ENCODE measurements around the gene OSTC.
A peak's percentile ranks its signal among the peaks of the same experiment; 100 is the strongest.

Gene OSTC

GRCh38 chr4:108681321-108681809 lies 31.0 kb downstream of the OSTC start:
- DNase-seq (ENCODE audit: low read depth, low spot score): no peak
- no peak overlapping the region for H3K4me3 ChIP-seq (ENCODE audit: low read depth, low read length)
- in situ Hi-C loops (cut with HindIII; ENCODE audit: low sequenced_read_pairs): no loop called here
- no peak for TF ChIP-seq CTCF (IDR thresholded peaks at IDR 0.05; ENCODE audit: low read depth, low read length)

GRCh38 chr4:108683479-108683878 lies 33.1 kb downstream of the OSTC start:
- H3K4me3 ChIP-seq (ENCODE audit: low read depth, low read length): no peak overlapping the region
- in situ Hi-C loops (cut with HindIII; ENCODE audit: low sequenced_read_pairs): no loop called here
- TF ChIP-seq CTCF (IDR thresholded peaks at IDR 0.05; ENCODE audit: low read depth, low read length): peak; percentile 40
- peak; percentile 52 for DNase-seq (ENCODE audit: low read depth, low spot score)

DNA sequence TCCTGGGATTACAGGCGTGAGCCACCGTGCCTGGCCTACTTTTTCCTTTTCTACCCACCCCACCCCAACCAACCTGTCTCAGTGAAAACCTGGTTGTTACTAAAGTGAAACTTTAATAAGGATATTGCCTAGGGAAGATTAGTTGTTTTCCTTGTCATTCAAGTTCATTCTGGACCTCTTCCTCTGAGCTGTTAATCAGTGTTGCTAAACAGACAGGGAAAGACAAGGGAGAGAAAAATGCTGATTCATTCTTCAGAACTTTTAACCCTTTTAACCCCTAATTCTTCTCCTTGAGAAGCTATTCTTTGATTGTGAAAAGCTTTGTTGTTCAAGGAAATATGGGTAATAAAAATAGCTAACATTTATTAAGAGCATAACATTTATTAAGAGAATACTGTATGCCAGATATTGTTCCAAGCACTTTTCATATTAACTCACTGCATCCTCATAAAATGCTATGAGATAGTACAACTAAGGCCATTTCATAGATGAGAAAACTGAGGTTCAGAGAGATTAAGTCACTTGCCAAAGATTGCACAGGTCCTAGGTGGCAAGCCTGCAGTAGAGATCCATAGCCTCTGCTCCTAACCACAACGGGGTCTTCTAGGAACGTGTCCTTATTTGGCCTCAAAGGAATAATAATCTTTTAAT lies 34.8 kb downstream of the OSTC start:
- in situ Hi-C loops (cut with HindIII; ENCODE audit: low sequenced_read_pairs): no loop called here
- no peak overlapping the region for H3K4me3 ChIP-seq (ENCODE audit: low read depth, low read length)
- no peak for DNase-seq (ENCODE audit: low read depth, low spot score)
- no peak for TF ChIP-seq CTCF (IDR thresholded peaks at IDR 0.05; ENCODE audit: low read depth, low read length)

DNA sequence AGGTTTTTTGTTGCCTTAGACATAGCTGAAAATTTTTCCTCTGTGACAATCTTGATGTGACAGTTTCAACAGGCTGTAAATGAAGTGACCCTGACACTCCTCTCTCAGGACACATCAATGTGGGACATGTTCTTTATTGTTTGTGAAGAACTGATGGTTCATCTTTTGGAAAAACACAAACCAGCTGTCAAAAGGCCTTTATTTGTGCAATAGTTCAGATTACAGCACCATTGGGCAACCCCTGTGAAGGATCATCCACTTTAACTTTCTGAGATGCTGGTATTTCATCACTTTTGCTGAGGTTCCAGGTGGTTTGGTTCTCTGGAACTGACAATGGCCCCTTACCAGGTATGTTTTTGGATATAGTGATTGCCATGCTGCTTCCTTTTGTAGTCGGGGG lies 40.3 kb downstream of the OSTC start:
- DNase-seq (ENCODE audit: low read depth, low spot score): no peak
- TF ChIP-seq CTCF (IDR thresholded peaks at IDR 0.05; ENCODE audit: low read depth, low read length): no peak
- no peak overlapping the region for H3K4me3 ChIP-seq (ENCODE audit: low read depth, low read length)
- in situ Hi-C loops (cut with HindIII; ENCODE audit: low sequenced_read_pairs): no loop called here

DNA sequence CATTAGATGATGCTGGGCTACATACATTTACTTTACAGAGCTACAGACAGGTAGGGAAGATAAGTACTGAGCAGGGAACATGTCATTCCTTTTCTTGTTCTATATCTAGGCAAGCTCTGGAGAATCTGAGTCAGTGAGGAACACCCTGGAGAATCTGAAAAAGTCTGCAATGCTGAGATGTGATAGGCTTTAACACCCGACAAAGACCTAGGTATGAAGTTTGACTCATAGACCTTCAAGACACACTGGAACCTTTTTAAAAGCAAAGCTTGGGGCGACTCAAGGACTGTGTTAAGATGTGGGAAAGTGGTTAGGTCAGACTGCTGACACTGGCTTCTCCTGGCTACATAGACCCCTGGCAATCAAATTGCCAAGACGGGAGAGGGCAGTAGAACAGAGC lies 42.8 kb downstream of the OSTC start:
- in situ Hi-C loops (cut with HindIII; ENCODE audit: low sequenced_read_pairs): no loop called here
- no peak for TF ChIP-seq CTCF (IDR thresholded peaks at IDR 0.05; ENCODE audit: low read depth, low read length)
- no peak overlapping the region for H3K4me3 ChIP-seq (ENCODE audit: low read depth, low read length)
- DNase-seq (ENCODE audit: low read depth, low spot score): no peak

- no peak overlapping the region for H3K4me3 ChIP-seq (ENCODE audit: low read depth, low read length)
- DNase-seq (ENCODE audit: low read depth, low spot score): no peak
- in situ Hi-C loops (cut with HindIII; ENCODE audit: low sequenced_read_pairs): no loop called here
- no peak for TF ChIP-seq CTCF (IDR thresholded peaks at IDR 0.05; ENCODE audit: low read depth, low read length)
These were observed 43.4 kb downstream of the OSTC start for GRCh38 chr4:108693819-108694218.
